GM23248 (cell line): ENCODE results near the gene THADA.

Experiments
- EZH2 ChIP-seq: fragments of 200-600 bp; sonication (generic); IDR thresholded peaks from 2 replicates; pipeline ENCODE4 v1.6.1; 2018; ENCODE audit warnings: antibody characterized with exemption, mild to moderate bottlenecking; ENCODE audit not compliant: insufficient read depth, poor library complexity, severe bottlenecking
- EZH2phosphoT487 ChIP-seq: fragments of 200-600 bp; sonication (generic); IDR thresholded peaks from 2 replicates; pipeline ENCODE4 v1.6.1; 2018; ENCODE audit warnings: antibody characterized with exemption, moderate library complexity, mild to moderate bottlenecking, low read depth; ENCODE audit not compliant: insufficient read depth

- TF ChIP-seq EZH2 (no peak), EZH2phosphoT487 (no peak)
Measured at GRCh38 chr2:43448822-43449110, 147.1 kb downstream of the THADA start.
